ENCODE measurements around the gene SPCS3. TPM values are rescaled to one million over a fixed set of nuclear protein-coding genes. Genes with fewer than 3 reads are reported as not detected.
"Not testable (repeated sequence)": the region's sequence is repeated elsewhere in the genome, so short reads cannot be mapped to it uniquely, and the experiment has no call there.

Gene SPCS3
- total RNA-seq, 1 donor from 2014 or later: 108 TPM

DNA sequence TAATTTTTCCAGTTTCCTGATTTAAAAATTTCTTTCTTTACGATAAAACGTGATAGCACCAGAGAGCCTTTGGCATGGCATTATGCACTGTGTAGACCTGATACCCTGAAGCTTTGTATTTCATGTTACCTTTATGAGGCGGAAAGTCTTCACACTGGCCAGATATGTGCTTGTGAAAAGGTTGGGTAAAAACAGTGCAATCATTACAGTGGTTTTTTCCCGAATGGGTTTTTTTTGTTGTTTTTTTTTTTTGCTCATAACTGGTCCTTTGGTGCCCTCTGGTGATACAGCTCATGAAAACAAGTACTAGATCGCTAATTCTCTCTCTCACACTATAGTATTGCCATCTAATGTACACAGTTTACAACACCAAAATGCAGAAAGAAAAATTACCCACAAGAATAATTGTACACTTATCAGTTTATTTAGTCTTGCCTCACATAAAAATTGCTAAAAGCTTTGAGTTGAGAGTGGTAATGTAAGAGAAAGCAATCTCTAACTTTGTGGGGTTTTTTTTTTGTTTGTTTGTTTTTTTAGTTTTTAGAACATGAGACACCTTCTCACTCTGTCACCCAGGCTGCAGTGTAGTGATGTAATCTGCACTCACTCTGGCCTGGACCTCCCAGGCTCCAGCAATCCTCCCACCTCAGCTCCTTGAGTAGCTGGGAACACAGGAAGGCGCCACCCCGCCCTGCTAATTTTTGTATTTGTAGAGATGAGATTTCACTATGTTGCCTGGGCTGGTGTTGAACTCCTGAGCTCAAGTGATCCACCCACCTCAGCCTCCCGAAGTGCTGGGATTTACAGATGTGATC lies 21.3 kb downstream of the SPCS3 start:
- peak; percentile 86 for ATAC-seq
- DNase-seq (ENCODE audit: low spot score): no peak

DNA sequence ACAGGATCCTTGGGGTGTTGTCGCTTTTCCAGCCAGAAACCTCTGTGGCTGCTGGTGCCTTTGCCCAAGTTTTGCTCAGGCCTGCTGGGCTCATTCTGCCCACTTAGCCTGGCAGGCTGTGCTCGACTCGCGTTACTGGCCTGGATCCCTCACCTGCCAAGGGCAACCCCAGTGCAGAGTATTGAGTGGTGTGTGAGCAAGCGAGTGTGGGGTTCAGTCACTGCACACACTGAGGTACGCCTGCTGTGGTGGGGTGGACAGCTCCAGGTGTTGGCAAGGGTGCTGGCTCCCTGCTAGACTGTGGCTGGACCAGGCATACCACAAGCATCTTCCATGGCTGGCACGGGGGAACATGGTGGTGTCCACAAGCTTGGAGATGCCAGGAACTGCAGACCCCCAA lies 22.6 kb downstream of the SPCS3 start:
- DNase-seq (ENCODE audit: low spot score) (no peak), ATAC-seq (no peak)

DNA sequence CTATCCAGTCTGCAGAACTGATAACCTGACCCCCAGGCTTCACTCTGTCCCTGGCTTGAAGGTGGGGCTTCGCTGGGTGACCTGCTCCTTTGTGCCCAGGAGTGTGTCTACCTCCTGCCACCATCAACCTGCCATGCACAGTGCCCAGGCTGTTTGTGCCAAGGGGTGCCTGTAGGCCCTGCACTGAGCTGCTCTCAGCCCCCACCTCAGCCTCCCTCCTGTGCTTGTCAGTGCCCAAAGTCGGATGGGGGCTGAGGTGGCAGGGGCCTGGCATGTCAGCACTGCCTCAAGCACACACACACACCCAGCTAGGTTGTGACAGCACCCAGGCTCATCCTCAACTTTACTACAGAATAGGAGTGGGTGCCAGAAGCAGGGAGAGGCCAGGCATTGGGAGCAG lies 23.5 kb downstream of the SPCS3 start:
- ATAC-seq: no peak
- DNase-seq (ENCODE audit: low spot score): no peak

DNA sequence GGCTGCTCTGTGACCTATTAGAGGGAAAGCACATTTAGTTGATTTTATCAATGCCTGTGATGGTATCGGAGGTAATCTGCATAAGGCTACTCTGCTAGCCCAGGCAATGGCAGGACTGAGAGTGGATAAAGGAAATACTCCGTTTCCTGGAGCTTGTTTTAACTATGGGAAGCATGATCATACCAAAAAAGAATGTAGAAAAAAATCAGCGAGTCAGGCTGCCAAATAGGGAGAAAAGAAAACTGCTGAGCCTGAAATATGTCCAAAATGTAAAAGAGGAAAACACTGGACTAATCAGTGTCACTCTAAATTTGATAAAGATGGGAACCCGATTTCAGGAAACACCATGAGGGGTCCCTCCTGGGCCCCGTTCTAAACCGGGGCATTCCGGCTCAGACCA lies 25.6 kb downstream of the SPCS3 start:
- DNase-seq (ENCODE audit: low spot score); ATAC-seq: not testable (repeated sequence)

DNA sequence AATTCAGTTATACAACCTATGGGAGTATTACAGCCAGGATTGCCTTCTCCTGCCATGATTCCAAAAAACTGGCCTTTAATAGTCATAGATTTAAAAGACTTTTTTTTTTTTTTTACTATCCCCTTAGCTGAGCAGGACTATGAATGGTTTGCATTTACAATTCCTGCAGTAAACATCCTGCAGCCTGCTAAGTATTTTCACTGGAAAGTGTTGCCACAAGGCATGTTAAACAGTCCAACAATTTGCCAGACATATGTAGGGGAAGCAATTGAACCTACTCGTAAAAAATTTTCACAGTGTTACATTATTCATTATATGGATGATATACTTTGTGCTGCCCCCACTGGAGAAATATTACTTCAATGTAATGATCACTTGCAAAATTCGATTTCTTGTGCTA lies 27.1 kb downstream of the SPCS3 start:
- not testable (repeated sequence) for DNase-seq (ENCODE audit: low spot score); ATAC-seq

DNA sequence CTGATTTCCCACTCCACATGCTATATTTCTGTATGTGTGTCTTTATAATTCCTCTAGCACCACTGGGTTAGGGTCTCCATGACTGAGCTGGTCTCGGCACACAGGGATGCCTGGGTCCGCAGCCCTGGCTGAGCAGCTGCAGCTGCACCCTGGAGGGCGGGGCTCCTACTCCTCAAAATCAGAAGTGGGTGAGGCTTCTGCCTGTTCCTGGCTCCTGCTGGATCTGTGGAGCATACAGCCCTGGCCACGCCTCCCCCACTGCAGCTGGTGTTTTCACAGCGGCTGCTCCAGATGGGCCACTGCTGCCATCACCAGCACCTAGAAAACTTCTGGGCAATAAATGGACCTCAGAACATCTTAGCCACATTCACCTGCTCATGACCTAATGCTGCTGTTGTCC lies 30.9 kb downstream of the SPCS3 start:
- DNase-seq (ENCODE audit: low spot score): no peak
- no peak for ATAC-seq

DNA sequence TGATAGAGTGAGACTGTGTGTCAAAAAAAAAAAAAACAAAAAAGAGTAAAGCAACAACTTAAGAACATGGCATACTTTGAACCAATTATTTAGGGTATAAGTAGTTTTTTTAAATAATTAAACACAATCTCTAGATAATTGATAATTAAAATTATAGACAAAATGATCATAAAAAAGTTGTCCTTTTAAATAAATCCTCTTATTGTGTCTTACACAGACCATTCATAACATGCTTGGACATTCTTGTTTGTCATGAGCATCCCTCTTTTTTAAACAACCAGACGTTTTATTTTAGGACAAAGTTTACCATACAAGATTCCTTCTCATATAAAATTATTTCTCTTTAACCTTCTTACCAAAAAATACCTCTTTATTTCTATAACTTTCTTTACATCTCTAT lies 35.1 kb downstream of the SPCS3 start:
- ATAC-seq: no peak
- no peak for DNase-seq (ENCODE audit: low spot score)

DNA sequence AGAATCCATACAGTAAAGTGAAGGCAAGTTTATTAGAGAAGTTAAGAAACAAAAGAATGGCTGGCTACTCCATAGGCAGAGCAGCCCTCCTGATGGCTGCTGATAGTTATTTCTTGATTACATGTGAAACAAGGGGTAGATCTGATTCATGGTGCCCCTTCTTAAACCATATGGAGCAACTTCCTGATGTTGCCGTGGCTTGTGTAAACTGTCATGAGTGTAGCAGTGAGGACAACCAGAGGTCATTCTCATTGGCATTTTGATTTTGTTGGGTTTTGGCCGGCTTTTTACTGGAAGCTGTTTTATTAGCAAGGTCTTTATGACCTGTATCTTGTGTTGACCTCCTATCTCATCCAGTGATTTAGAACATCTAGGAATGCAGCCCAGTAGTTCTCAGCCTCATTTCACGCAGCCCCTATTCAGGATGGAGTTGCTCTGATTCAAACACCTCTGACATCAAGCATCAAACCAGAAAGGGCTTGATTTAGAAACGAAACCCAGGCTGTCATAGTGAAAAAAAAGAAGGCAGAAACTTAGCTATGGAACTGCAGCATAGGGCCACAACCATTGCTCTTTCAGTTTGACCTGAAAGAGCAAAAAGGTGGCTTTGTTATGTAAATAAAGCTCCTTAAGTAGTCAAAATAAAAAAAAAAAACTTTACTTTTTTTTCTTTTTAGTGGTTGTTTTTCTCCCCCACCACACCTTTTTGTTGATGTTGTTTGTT lies 37.8 kb downstream of the SPCS3 start:
- DNase-seq (ENCODE audit: low spot score) (no peak), ATAC-seq (no peak)

DNA sequence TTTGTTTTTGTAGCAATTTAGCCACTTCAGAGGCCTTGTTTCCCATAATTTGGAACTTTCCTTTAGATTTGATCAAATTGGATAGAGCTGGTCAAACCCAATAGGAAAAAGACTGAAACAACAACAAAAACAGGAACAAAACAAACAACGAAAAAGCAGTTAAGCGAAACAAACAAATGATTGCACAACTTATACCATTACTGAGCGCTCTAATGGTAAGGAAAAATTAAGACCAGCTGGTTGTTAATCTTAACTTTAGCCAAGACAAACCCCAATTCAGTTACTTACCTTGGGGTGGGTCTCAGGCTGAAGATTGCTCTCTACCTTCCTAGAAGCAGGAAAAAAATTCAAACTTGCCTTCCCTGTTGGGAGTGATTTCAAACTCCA lies 38.3 kb downstream of the SPCS3 start:
- ATAC-seq: no peak
- DNase-seq (ENCODE audit: low spot score): no peak

DNA sequence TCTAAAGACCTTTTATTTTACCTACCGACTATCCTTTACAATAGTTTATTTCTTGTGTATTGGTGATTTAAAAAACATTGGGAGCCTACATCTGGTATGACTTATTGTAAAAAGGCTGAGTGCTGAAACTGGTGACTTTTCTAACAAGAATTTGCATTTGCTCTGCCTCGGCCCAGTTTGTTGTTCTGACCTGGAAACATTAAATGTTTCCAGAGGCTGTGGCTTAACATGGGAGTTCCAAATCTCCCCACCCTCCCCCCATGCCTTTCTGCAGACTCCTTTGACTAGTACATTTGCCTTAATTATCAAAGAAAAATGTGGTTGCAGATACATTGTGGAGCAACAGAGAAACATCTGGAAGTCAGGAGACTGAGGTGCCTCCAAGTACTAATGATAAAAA lies 39.8 kb downstream of the SPCS3 start:
- no peak for ATAC-seq
- no peak for DNase-seq (ENCODE audit: low spot score)

DNA sequence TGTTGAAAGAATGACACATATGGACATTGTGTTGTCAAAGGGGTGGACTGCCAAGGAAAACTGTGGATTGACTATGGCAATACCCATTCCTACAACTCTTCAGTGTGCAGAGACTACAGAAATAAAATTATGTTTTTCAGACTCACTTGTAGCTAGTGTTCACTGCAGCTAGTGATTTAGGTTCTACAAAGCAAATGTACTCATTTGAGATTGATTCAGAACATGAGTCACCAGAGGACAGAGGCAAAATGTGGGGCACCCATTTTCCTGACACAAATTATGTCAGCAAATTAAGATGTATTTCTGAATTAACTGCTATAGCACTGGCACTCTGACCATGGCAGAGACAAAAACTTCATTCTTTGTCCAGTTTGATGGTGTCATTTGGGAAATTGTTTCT lies 40.7 kb downstream of the SPCS3 start:
- ATAC-seq (no peak), DNase-seq (ENCODE audit: low spot score) (no peak)

DNA sequence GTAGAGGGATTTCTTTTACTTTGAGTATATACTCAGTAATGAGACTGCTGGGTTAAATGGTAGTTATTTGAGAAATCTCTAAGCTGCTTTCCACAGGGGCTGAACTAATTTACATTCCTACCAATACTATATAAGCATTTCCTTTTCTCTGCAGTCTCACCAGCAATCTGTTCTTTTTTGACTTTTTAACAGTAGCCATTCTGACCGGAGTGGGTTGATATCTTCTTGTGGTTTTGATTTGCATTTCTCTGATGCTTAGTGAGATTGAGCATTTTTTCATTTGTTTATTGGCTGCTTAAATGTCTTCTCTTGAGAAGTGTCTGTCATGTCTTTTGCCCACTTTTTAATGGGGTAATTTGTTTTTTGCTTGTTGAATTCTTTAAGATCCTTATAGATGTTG lies 43.3 kb downstream of the SPCS3 start:
- ATAC-seq (no peak), DNase-seq (ENCODE audit: low spot score) (no peak)

DNA sequence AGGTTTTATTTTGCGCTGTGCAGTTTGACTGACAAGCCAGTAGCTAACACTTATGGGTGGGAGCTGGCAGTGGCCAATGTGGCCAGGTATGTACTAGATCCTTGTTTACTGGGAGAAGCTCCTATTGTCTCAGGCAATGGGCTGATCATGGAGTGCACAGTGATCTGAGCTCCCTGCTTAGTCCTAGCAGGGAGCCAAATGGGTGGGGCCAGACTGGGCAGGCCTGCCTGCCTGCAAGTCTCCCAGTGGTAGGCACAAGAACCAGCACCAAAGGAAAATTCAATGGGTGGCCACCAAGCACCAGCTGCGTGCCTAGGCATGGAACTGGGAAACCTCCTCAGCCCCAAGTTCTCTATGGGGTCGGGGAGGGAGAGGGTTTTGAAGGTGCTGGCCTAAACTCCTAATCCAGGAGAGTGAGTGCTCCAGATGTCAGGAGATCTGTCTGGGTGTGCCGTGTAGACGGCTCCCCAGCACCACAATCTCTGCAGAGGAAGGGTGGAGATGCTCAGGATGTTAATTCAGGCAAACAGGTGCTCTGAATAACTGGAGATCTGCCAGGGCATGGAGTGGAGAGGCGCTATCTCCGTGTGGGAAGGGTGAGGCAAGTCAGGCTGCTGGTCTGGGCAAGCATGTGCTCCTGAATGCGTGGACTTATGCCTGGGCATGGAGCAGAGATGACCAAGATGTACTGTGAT lies 48.2 kb downstream of the SPCS3 start:
- DNase-seq (ENCODE audit: low spot score) (no peak), ATAC-seq (no peak)

DNA sequence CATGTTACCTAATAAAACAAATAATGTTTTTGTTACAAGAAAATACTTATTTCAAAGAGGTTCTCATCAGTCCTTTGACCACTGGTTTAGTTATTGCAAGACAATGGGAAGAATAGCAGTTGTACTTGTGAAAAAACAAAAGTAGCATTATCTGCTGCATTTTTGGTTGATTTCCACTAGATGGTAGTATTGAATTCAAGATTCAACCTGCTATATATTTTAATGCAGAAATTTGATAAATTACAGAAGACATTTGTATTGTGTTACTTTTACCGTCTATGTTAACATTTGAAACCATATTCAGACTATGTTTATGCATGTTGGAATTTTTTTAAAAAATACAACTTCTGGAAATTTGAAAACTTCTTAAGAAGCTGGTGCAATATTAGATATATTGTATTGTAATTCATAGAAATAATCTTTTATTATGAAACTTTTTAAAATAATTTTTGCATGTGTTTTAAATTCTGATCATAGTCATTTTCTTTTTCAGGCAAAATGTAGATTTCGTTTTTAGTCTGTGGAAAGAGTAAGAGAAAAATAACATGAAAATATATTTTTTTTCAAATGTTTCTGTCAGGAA lies 56.4 kb downstream of the SPCS3 start:
- DNase-seq (ENCODE audit: low spot score): no peak
- peak; percentile 39 for ATAC-seq

DNA sequence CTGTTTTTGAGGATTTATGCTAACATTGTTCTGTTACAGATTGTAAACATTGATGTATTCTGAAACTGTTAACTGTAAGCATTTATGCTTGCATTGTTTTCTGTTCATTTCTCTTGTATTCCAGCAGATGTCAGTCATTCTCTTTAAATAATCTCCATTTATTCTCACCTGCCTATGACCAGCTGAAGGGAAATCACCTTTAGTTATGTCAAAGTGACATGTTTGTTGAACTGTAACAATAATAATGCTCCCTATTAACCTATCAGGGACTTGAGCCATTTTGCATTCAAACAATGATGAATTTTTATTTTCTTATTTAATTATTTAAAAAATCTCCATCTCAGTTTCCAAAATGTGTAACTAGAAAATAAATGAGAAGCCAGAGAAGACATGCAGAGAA lies 58.0 kb downstream of the SPCS3 start:
- no peak for DNase-seq (ENCODE audit: low spot score)
- peak; percentile 61 for ATAC-seq

DNA sequence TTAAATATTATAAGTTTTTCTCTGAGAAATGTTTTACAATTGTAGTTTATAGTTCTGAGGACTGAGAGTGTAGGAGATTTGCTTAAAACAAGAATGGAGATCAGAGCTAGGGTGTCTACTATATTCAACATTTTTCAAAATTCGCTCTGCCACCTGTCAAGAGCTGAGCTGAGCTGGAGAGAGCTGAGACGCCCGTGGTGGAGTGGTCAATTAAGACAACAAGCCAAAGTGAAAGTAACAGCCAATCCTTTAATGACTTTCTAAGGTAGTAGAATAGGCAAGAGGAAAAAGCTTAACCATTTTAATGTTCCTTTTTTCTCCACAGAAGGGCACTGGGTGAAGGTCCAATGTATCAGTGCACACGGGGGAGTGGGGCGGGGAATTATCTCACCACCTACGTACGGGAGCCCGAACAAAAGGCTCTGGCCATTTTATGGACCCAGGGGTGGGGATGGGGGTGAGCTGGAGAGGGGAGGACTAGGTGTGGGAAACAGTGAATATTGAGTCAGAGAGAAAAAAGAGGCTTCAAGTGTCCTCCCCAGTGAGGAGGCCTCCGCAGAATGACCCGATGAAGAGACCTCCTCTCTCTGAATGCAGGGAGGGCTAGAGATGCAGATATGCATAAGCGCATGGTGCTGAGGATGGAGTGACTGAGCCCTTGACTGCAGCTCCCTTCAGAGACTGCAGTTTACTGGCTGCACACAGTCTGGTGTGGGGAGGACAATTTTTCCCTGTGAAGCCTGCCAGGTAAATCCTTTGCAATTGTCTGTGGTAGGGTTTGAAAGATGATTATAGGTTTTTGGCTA lies 60.8 kb downstream of the SPCS3 start:
- ATAC-seq: peak; percentile 51
- no peak for DNase-seq (ENCODE audit: low spot score)

Other genes starting within 250 kb of the SPCS3 start
- not detected for gene SPATA4, start 124.4 kb upstream of the SPCS3 start, total RNA-seq
- not detected for gene ASB5, start 50.7 kb upstream of the SPCS3 start, total RNA-seq